K562 (cell line): Measurements from ENCODE around the gene CD79A. TPM values are rescaled to one million over a fixed set of nuclear protein-coding genes. Genes with fewer than 3 reads are reported as not detected.

ENCODE experiments used
- CAMTA2 ChIP-seq: fragments of 250-450 bp; sonication (Bioruptor Pico); conservative IDR thresholded peaks from 2 replicates; pipeline ENCODE4 v1.5.1; 2022
- CREM ChIP-seq: IDR thresholded peaks from 2 replicates; pipeline ENCODE4 v1.6.1; 2014; ENCODE audit warnings: antibody characterized with exemption, low read depth
- FOXM1 ChIP-seq, 2 experiments: fragments of 450-650 bp in 1 of 2; sonication (generic) in 1 of 2; formaldehyde crosslinking in 1 of 2; IDR thresholded peaks; 2 replicates each; pipeline versions ENCODE4 v1.6.1 to v1.9.0; 2017 to 2022; ENCODE audit warnings: low read depth in 2 of 2, mild to moderate bottlenecking in 2 of 2, missing genetic modification reagents in 1 of 2, moderate library complexity in 1 of 2
- GABPB2 ChIP-seq: fragments of 250-450 bp; sonication (Bioruptor Pico); conservative IDR thresholded peaks from 2 replicates; pipeline ENCODE4 v1.5.1; 2021; ENCODE audit warnings: mild to moderate bottlenecking
- GATAD2A ChIP-seq: fragments of 450-650 bp; IDR thresholded peaks from 2 replicates; pipeline ENCODE4 v1.6.1; 2017
- MAZ ChIP-seq, 2 experiments: fragments of 450-650 bp in 1 of 2; sonication (generic) in 1 of 2; formaldehyde crosslinking; IDR thresholded peaks in 1 of 2; conservative IDR thresholded peaks in 1 of 2; 2 replicates each; pipeline versions ENCODE4 v1.4.0 to v1.5.0; 2020; ENCODE audit warnings: mild to moderate bottlenecking in 1 of 2, missing genetic modification reagents in 1 of 2
- MYNN ChIP-seq, 2 experiments: sonication (generic); formaldehyde crosslinking in 1 of 2; IDR thresholded peaks; 2 replicates each; pipeline versions ENCODE4 v1.5.0 to v1.6.1; 2016 to 2020; ENCODE audit warnings: antibody characterized with exemption in 1 of 2, missing genetic modification reagents in 1 of 2
- NRF1 ChIP-seq, 2 experiments: fragments of 450-650 bp; IDR thresholded peaks in 1 of 2; conservative IDR thresholded peaks in 1 of 2; 2 replicates each; pipeline ENCODE4 v1.6.1; 2014; ENCODE audit warnings: mild to moderate bottlenecking in 2 of 2
- POLR2B ChIP-seq: fragments of 450-650 bp; IDR thresholded peaks from 2 replicates; pipeline ENCODE4 v1.6.1; 2018; ENCODE audit warnings: low read depth; ENCODE audit not compliant: partially characterized antibody
- PTBP1 ChIP-seq: fragments of 200-400 bp; formaldehyde crosslinking; IDR thresholded peaks from 2 replicates; pipeline ENCODE4 v1.6.1; 2017; ENCODE audit warnings: low read depth, low read length
- REST ChIP-seq, 2 experiments: fragments of 450-650 bp; formaldehyde crosslinking in 1 of 2; IDR thresholded peaks; 2 replicates each; pipeline versions ENCODE4 v1.4.0 to v1.6.1; 2014 to 2020; ENCODE audit warnings: mild to moderate bottlenecking in 2 of 2, borderline replicate concordance in 1 of 2, low read depth in 1 of 2
- SUPT5H ChIP-seq: fragments of 450-650 bp; IDR thresholded peaks from 2 replicates; pipeline ENCODE4 v1.6.1; 2016
- TCF7L2 ChIP-seq: fragments of 150-350 bp; IDR thresholded peaks from 2 replicates; pipeline ENCODE4 v1.6.1; 2016; ENCODE audit warnings: low read depth, mild to moderate bottlenecking, low read length, moderate library complexity
- TRIM25 ChIP-seq: fragments of 450-650 bp; IDR thresholded peaks from 2 replicates; pipeline ENCODE4 v1.7.0; 2016; ENCODE audit warnings: borderline replicate concordance
- ZBTB1 ChIP-seq: sonication (generic); formaldehyde crosslinking; IDR thresholded peaks from 2 replicates; pipeline ENCODE4 v1.8.1; 2023; ENCODE audit warnings: missing genetic modification reagents, low read depth, mild to moderate bottlenecking, borderline replicate concordance
- ZKSCAN3 ChIP-seq: fragments of 250-450 bp; sonication (Bioruptor Pico); IDR thresholded peaks from 2 replicates; pipeline ENCODE4 v1.4.0; 2020
- ZNF436 ChIP-seq: fragments of 250-450, 450-650 bp; sonication (Bioruptor Pico); formaldehyde crosslinking; IDR thresholded peaks from 2 replicates; pipeline ENCODE4 v1.7.0; 2020; ENCODE audit warnings: mild to moderate bottlenecking
- polyA plus RNA-seq, 8 experiments: library from polyadenylated mRNA; depleted of rRNA in 4 of 8; stranded (reverse) in 5 of 8; unstranded in 3 of 8; fragments of >200 nt; fragmentation: Nextera tagmentation in 2 of 8; fragmentation: Illumina TruSeq in 1 of 8; extraction: Ambion mirVana in 2 of 8; extraction: Trizol in 1 of 8; gene quantifications; 2 replicates each; pipeline versions ENCODE4 v1.2.1 to v1.2.3, GENCODE V29; 2011 to 2014; ENCODE audit warnings: inconsistent platforms in 1 of 8, missing spikeins in 1 of 8
- total RNA-seq, 7 experiments: library from RNA; depleted of rRNA in 6 of 7; stranded (reverse); fragments of >200 nt in 6 of 7; fragmentation: Illumina TruSeq in 2 of 7; extraction: Trizol in 2 of 7; gene quantifications; 2 replicates each; pipeline versions ENCODE4 v1.2.1 to v1.2.3, GENCODE V29; 2011 to 2021; ENCODE audit warnings: low replicate concordance in 1 of 7

The CD79A gene
- total and polyA plus RNA-seq, 9 of the 15 experiments (the other 6 are each of a cell fraction or from before 2014, with no cell fraction given) = 0.04 to 0.72 (median 0.17) TPM; not detected in 3

GRCh38 chr19:41872775-41873647 is 4.1 kb upstream of the CD79A start (continued):
- TF ChIP-seq NRF1 (conservative IDR thresholded peaks at IDR 0.05 in 1 of 2, IDR thresholded peaks at IDR 0.05 in 1 of 2) = peak in 1 of 2 experiments; percentile 29; a peak in 1 of 4 replicates
- peak; percentile 64; the same call in 1 of the 2 replicates for TF ChIP-seq MYNN (IDR thresholded peaks at IDR 0.05)
- no peak for TF ChIP-seq MYNN (CRISPR knock-in tag; IDR thresholded peaks at IDR 0.05)
- no peak for TF ChIP-seq FOXM1 (IDR thresholded peaks at IDR 0.05; ENCODE audit: low read depth)
- no peak for TF ChIP-seq FOXM1 (CRISPR knock-in tag; IDR thresholded peaks at IDR 0.05; ENCODE audit: low read depth)
- TF ChIP-seq POLR2B = peak; percentile 41
- peak; percentile 3; the same call in 1 of the 2 replicates for TF ChIP-seq CREM
- no peak for TF ChIP-seq TRIM25
- TF ChIP-seq ZBTB1 (CRISPR knock-in tag) = no peak
- TF ChIP-seq PTBP1 = 0 out of 2 replicates have a peak, but pooled peaks have one; percentile 49
- TF ChIP-seq REST (IDR thresholded peaks at IDR 0.05; ENCODE audit: borderline replicate concordance) = peak; percentile 86
- TF ChIP-seq REST (CRISPR knock-in tag; IDR thresholded peaks at IDR 0.05; ENCODE audit: low read depth) = no peak
- no peak for TF ChIP-seq ZKSCAN3 (CRISPR knock-in tag)
- no peak for TF ChIP-seq TCF7L2
- TF ChIP-seq MAZ (CRISPR knock-in tag; conservative IDR thresholded peaks at IDR 0.05 in 1 of 2, IDR thresholded peaks at IDR 0.05 in 1 of 2) = peak in 1 of 2 experiments; percentile 64; a peak in 1 of 4 replicates
- TF ChIP-seq SUPT5H = no peak; the same call in none of the 2 replicates
- no peak for TF ChIP-seq GATAD2A
- no peak for TF ChIP-seq GABPB2
- no peak for TF ChIP-seq CAMTA2
- no peak for TF ChIP-seq ZNF436 (CRISPR knock-in tag)
